Astrocyte (in vitro differentiated cells and primary cell): ENCODE data around the gene HPSE2. TPM values are rescaled to one million over a fixed set of nuclear protein-coding genes. Genes with fewer than 3 reads are reported as not detected.

Experiments used
- DNase-seq: peaks from one replicate; pipeline ENCODE4 v3.0.0-alpha.2; 2010; ENCODE audit warnings: low read depth
- FAIRE-seq: peaks from 2 replicates; lab custom pipeline; 2011; peaks lifted over from hg19 to GRCh38; lab: Jason Lieb, UNC
- H2AFZ ChIP-seq: 2 replicates; pipeline ENCODE4 v1.6.0; 2012; ENCODE audit warnings: low read depth, low read length, inconsistent platforms
- H3K27ac ChIP-seq: 2 replicates; pipeline ENCODE4 v1.5.1; 2011; ENCODE audit warnings: low read depth, low read length, inconsistent platforms
- H3K27me3 ChIP-seq: 2 replicates; pipeline ENCODE4 v1.6.0; 2011; ENCODE audit warnings: low read length, inconsistent platforms; ENCODE audit not compliant: insufficient read depth
- H3K36me3 ChIP-seq: 2 replicates; pipeline ENCODE4 v1.5.1; 2011; ENCODE audit warnings: low read length, inconsistent platforms; ENCODE audit not compliant: insufficient read depth
- H3K4me1 ChIP-seq: 2 replicates; pipeline ENCODE4 v1.5.1; 2011; ENCODE audit warnings: low read length, inconsistent platforms; ENCODE audit not compliant: insufficient read depth
- H3K4me2 ChIP-seq: 2 replicates; pipeline ENCODE4 v1.6.0; 2012; ENCODE audit warnings: low read length, inconsistent platforms
- H3K4me3 ChIP-seq: 2 replicates; pipeline ENCODE4 v1.5.1; 2011; ENCODE audit warnings: low read depth, mild to moderate bottlenecking, low read length, inconsistent platforms; ENCODE audit not compliant: insufficient read depth
- H3K79me2 ChIP-seq: 2 replicates; pipeline ENCODE4 v1.6.0; 2012; ENCODE audit warnings: mild to moderate bottlenecking, low read length, inconsistent platforms; ENCODE audit not compliant: insufficient read depth
- H3K9ac ChIP-seq: 2 replicates; pipeline ENCODE4 v1.6.0; 2012; ENCODE audit warnings: mild to moderate bottlenecking, low read length, inconsistent platforms
- H3K9me3 ChIP-seq: 2 replicates; pipeline ENCODE4 v1.5.1; 2012; ENCODE audit warnings: low read depth, mild to moderate bottlenecking, low read length, inconsistent platforms; ENCODE audit not compliant: insufficient read depth
- H4K20me1 ChIP-seq: 2 replicates; pipeline ENCODE4 v1.6.0; 2012; ENCODE audit warnings: low read length, inconsistent platforms; ENCODE audit not compliant: insufficient read depth
- H3K27ac Mint-ChIP-seq: one replicate; pipeline ENCODE4 v1.8.0; 2021; ENCODE audit warnings: mild to moderate bottlenecking, mixed read lengths; ENCODE audit not compliant: unreplicated experiment
- H3K27me3 Mint-ChIP-seq: one replicate; pipeline ENCODE4 v1.8.0; 2021; ENCODE audit warnings: low read depth, mixed read lengths; ENCODE audit not compliant: unreplicated experiment
- H3K36me3 Mint-ChIP-seq: one replicate; pipeline ENCODE4 v1.8.0; 2021; ENCODE audit warnings: low read depth, mixed read lengths; ENCODE audit not compliant: unreplicated experiment
- H3K4me1 Mint-ChIP-seq: one replicate; pipeline ENCODE4 v1.8.0; 2021; ENCODE audit warnings: low read depth, mixed read lengths; ENCODE audit not compliant: unreplicated experiment
- H3K4me3 Mint-ChIP-seq: one replicate; pipeline ENCODE4 v1.8.0; 2021; ENCODE audit warnings: mild to moderate bottlenecking, moderate library complexity, mixed read lengths; ENCODE audit not compliant: unreplicated experiment
- H3K9me3 Mint-ChIP-seq: one replicate; pipeline ENCODE4 v1.8.0; 2021; ENCODE audit warnings: mild to moderate bottlenecking, mixed read lengths; ENCODE audit not compliant: unreplicated experiment
- EZH2 ChIP-seq: IDR thresholded peaks from 2 replicates; pipeline ENCODE4 v1.6.1; 2012; ENCODE audit warnings: mild to moderate bottlenecking, low read length, inconsistent platforms; ENCODE audit not compliant: insufficient read depth
- total RNA-seq: library from RNA; stranded (reverse); gene quantifications from 2 replicates; pipeline ENCODE4 v1.2.1, GENCODE V29; 2021
- TF ChIP-seq, protein P1 (sequence below): IDR thresholded peaks from 2 replicates; pipeline ENCODE4 v1.5.1; 2011; ENCODE audit warnings: low read depth, mild to moderate bottlenecking, inconsistent platforms, low read length, moderate library complexity; ENCODE audit not compliant: insufficient read depth

The HPSE2 gene
- total RNA-seq, 1 donor from 2014 or later = 0.14 TPM

DNA sequence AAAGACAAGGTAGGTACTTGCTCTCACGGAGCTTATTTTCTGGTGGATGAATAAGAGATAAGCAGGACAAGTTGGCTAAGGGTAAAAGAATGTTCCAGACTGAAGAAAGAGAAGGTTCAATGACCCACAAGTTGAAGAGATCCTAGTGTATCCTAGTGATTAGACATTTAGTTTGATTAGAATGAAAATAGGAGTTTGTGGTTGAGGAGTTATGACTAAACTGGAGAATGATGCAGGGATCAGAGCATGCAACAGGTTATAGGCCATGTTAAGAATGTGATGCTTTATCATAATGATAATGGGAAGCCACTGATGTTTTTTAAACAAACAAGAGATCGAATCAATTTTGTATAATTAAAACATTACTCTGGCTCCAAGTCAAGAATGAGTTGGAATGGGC is 357.2 kb downstream of the HPSE2 start:
- DNase-seq (no peak), FAIRE-seq (no peak)
- H3K27ac ChIP-seq = no peak overlapping the region
- H3K4me2 ChIP-seq = no peak overlapping the region
- H2AFZ ChIP-seq = no peak overlapping the region
- no peaks in the 10 kb centered on the region for H3K9me3 ChIP-seq
- H3K4me1 ChIP-seq = no peaks in the 10 kb centered on the region
- no peaks in the 10 kb centered on the region for H4K20me1 ChIP-seq
- H3K36me3 Mint-ChIP-seq = no peaks in the 10 kb centered on the region
- no peaks in the 10 kb centered on the region for H3K27me3 Mint-ChIP-seq
- H3K36me3 ChIP-seq = no peaks in the 10 kb centered on the region
- H3K27ac Mint-ChIP-seq = no peak overlapping the region
- no peaks in the 10 kb centered on the region for H3K9me3 Mint-ChIP-seq
- no peaks in the 10 kb centered on the region for H3K79me2 ChIP-seq
- TF ChIP-seq, protein P1, sequence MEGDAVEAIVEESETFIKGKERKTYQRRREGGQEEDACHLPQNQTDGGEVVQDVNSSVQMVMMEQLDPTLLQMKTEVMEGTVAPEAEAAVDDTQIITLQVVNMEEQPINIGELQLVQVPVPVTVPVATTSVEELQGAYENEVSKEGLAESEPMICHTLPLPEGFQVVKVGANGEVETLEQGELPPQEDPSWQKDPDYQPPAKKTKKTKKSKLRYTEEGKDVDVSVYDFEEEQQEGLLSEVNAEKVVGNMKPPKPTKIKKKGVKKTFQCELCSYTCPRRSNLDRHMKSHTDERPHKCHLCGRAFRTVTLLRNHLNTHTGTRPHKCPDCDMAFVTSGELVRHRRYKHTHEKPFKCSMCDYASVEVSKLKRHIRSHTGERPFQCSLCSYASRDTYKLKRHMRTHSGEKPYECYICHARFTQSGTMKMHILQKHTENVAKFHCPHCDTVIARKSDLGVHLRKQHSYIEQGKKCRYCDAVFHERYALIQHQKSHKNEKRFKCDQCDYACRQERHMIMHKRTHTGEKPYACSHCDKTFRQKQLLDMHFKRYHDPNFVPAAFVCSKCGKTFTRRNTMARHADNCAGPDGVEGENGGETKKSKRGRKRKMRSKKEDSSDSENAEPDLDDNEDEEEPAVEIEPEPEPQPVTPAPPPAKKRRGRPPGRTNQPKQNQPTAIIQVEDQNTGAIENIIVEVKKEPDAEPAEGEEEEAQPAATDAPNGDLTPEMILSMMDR = no peak
- no peak for TF ChIP-seq EZH2
- H3K4me3 Mint-ChIP-seq = no peak overlapping the region
- H3K4me1 Mint-ChIP-seq = peaks cover 20% of the 10 kb centered on the region
- H3K27me3 ChIP-seq = no peaks in the 10 kb centered on the region
- no peak overlapping the region for H3K4me3 ChIP-seq
- no peak overlapping the region for H3K9ac ChIP-seq

- H3K4me1 Mint-ChIP-seq = no peaks in the 10 kb centered on the region
- Histone ChIP-seq H2AFZ (no peak overlapping the region), H3K9ac (no peak overlapping the region), H3K27me3 (no peaks in the 10 kb centered on the region), H3K4me2 (no peak overlapping the region), H3K4me3 (no peak overlapping the region), H3K27ac (no peak overlapping the region), H3K4me1 (no peaks in the 10 kb centered on the region), H3K36me3 (no peaks in the 10 kb centered on the region), H3K9me3 (no peaks in the 10 kb centered on the region), H4K20me1 (no peaks in the 10 kb centered on the region), H3K79me2 (no peaks in the 10 kb centered on the region)
- no peak for FAIRE-seq
- H3K27me3 Mint-ChIP-seq = no peaks in the 10 kb centered on the region
- no peak for DNase-seq
- no peaks in the 10 kb centered on the region for H3K36me3 Mint-ChIP-seq
- H3K9me3 Mint-ChIP-seq = peaks cover 12% of the 10 kb centered on the region
- no peak overlapping the region for H3K27ac Mint-ChIP-seq
- TF ChIP-seq, protein P1 = no peak
- TF ChIP-seq EZH2 = no peak
- no peak overlapping the region for H3K4me3 Mint-ChIP-seq
These were observed 373.7 kb downstream of the HPSE2 start for GRCh38 chr10:98861962-98862361.

- no peak overlapping the region for H3K4me3 Mint-ChIP-seq
These were observed 377.1 kb downstream of the HPSE2 start for GRCh38 chr10:98858525-98858924.

More at GRCh38 chr10:98858525-98858924, 377.1 kb downstream of the HPSE2 start:
- no peaks in the 10 kb centered on the region for H3K4me1 ChIP-seq
- no peaks in the 10 kb centered on the region for H3K36me3 ChIP-seq
- H4K20me1 ChIP-seq = no peaks in the 10 kb centered on the region
- no peaks in the 10 kb centered on the region for H3K9me3 Mint-ChIP-seq
- no peak overlapping the region for H3K4me3 ChIP-seq
- TF ChIP-seq, protein P1 = no peak
- TF ChIP-seq EZH2 = no peak
- H2AFZ ChIP-seq = no peak overlapping the region
- no peaks in the 10 kb centered on the region for H3K27me3 Mint-ChIP-seq
- DNase-seq = no peak
- no peaks in the 10 kb centered on the region for H3K79me2 ChIP-seq
- H3K9ac ChIP-seq = no peak overlapping the region
- H3K27ac Mint-ChIP-seq = no peak overlapping the region
- H3K27ac ChIP-seq = no peak overlapping the region
- no peaks in the 10 kb centered on the region for H3K36me3 Mint-ChIP-seq
- H3K4me2 ChIP-seq = no peak overlapping the region
- no peaks in the 10 kb centered on the region for H3K9me3 ChIP-seq
- H3K27me3 ChIP-seq = no peaks in the 10 kb centered on the region
- no peaks in the 10 kb centered on the region for H3K4me1 Mint-ChIP-seq
- FAIRE-seq = no peak
